Panc1 (cell line): Measurements from ENCODE around the gene NEK7. TPM values are rescaled to one million over a fixed set of nuclear protein-coding genes. Genes with fewer than 3 reads are reported as not detected.

Experiments used
- ATAC-seq: fragments of 200-7000 bp; cut with Tn5 transposase; 2 replicates; pipeline ENCODE4 v1.9.1; 2020; ENCODE audit warnings: mild to moderate bottlenecking, moderate library complexity
- BruUV-seq: library from RNA; stranded (reverse); fragments of 400-500 nt; replicated peaks from 2 replicates; lab custom pipeline; 2021; lab: Mats Ljungman, UMichigan
- CTCF ChIA-PET: fragments of 300-600 bp; sonication (Branson Sonifier 250); formaldehyde crosslinking; loops from one replicate; lab custom pipeline; 2022; ENCODE audit warnings: antibody characterized with exemption; lab: Charles Lee
- POLR2A ChIA-PET: fragments of 300-600 bp; sonication (Branson Sonifier 250); formaldehyde crosslinking; loops from one replicate; lab custom pipeline; 2022; ENCODE audit warnings: antibody characterized with exemption; lab: Charles Lee
- DNase-seq: peaks from one replicate; pipeline ENCODE4 v3.0.0-alpha.2; 2010; ENCODE audit warnings: low read depth, low spot score
- H3K27ac ChIP-seq: 2 replicates; pipeline ENCODE4 v1.5.1; 2011; ENCODE audit warnings: mild to moderate bottlenecking, low read length, inconsistent platforms
- H3K27me3 ChIP-seq: fragments of 200-500 bp; sonication (Bioruptor generic); 2 replicates; pipeline ENCODE4 v1.6.0; 2014; ENCODE audit warnings: low read length, inconsistent platforms; ENCODE audit not compliant: control insufficient read depth, insufficient read depth
- H3K36me3 ChIP-seq: fragments of 200-500 bp; sonication (Bioruptor generic); 2 replicates; pipeline ENCODE4 v1.5.1; 2014; ENCODE audit warnings: inconsistent platforms, mild to moderate bottlenecking, low read length, moderate library complexity; ENCODE audit not compliant: control insufficient read depth, insufficient read depth
- H3K4me1 ChIP-seq: 2 replicates; pipeline ENCODE4 v1.5.1; 2011; ENCODE audit warnings: inconsistent platforms, mild to moderate bottlenecking, low read length, moderate library complexity; ENCODE audit not compliant: control insufficient read depth, insufficient read depth
- H3K4me3 ChIP-seq, 2 experiments: 2 replicates each; pipeline ENCODE4 v1.5.1; 2011 to 2012; ENCODE audit warnings: low read depth in 2 of 2, low read length in 2 of 2, mild to moderate bottlenecking in 2 of 2, inconsistent platforms in 1 of 2, moderate library complexity in 1 of 2
- H3K9me3 ChIP-seq: fragments of 200-500 bp; sonication (Bioruptor generic); 2 replicates; pipeline ENCODE4 v1.5.1; 2014; ENCODE audit warnings: low read depth, mild to moderate bottlenecking, inconsistent platforms, low read length, moderate library complexity; ENCODE audit not compliant: control insufficient read depth, insufficient read depth
- CTCF ChIP-seq: fragments of 450-650 bp; IDR thresholded peaks from 2 replicates; pipeline ENCODE4 v1.5.1; 2017; ENCODE audit warnings: mild to moderate bottlenecking
- POLR2AphosphoS5 ChIP-seq: IDR thresholded peaks from 2 replicates; pipeline ENCODE4 v1.6.1; 2012; ENCODE audit warnings: mild to moderate bottlenecking, low read depth, low read length, moderate library complexity
- REST ChIP-seq, 2 experiments: IDR thresholded peaks; 2 replicates each; pipeline ENCODE4 v1.6.1; 2011 to 2012; ENCODE audit warnings: low read depth in 2 of 2, control low read depth in 1 of 2, low read length in 1 of 2, mild to moderate bottlenecking in 1 of 2, moderate library complexity in 1 of 2; ENCODE audit not compliant: insufficient read depth in 1 of 2
- SIN3A ChIP-seq: IDR thresholded peaks from 2 replicates; pipeline ENCODE4 v1.6.1; 2012; ENCODE audit warnings: low read depth, mild to moderate bottlenecking, low read length, moderate library complexity, borderline replicate concordance; ENCODE audit not compliant: insufficient read depth
- TCF7L2 ChIP-seq: IDR thresholded peaks from 2 replicates; pipeline ENCODE4 v1.6.1; 2011; ENCODE audit warnings: mild to moderate bottlenecking, low read depth, low read length, inconsistent platforms
- in situ Hi-C: cut with HindIII; loops from 2 replicates; pipeline ENCODE4 v1.10.0; 2016; ENCODE audit warnings: low sequenced_read_pairs, low pct_unique_long_range_greater_than_20kb
- intact Hi-C: fragments of 100-400 bp; cut with micrococcal nuclease; formaldehyde crosslinking; loops from one replicate; pipeline ENCODE4 v1.10.0; 2022; ENCODE audit not compliant: unreplicated experiment
- total RNA-seq: library from RNA; stranded (reverse); gene quantifications from one replicate; pipeline ENCODE4 v1.2.1, GENCODE V29; 2021; ENCODE audit not compliant: unreplicated experiment

The NEK7 gene
- total RNA-seq, 1 experiment from 2014 or later = 53.0 TPM

GRCh38 chr1:198228925-198229324, 72.1 kb downstream of the NEK7 start:
- Histone ChIP-seq H3K36me3 (no peaks in the 10 kb centered on the region; the same call in 1 of the 2 replicates), H3K4me1 (peaks cover 2% of the 10 kb centered on the region; the same call in 1 of the 2 replicates), H3K9me3 (no peaks in the 10 kb centered on the region), H3K27ac (no peak overlapping the region), H3K4me3 (no peak overlapping the region), H3K27me3 (no peaks in the 10 kb centered on the region)
- no TSS peak for BruUV-seq
- in situ Hi-C loops = no loop called here
- DNase-seq = no peak
- ATAC-seq = no peak
- intact Hi-C loops = no loop called here
- POLR2A ChIA-PET = no interaction called here
- CTCF ChIA-PET = no interaction called here
- TF ChIP-seq SIN3A (no peak), POLR2AphosphoS5 (no peak), TCF7L2 (no peak), REST (IDR thresholded peaks at IDR 0.05; ENCODE audit: insufficient read depth in 1 of 2, low read depth in 2 of 2, low read length in 1 of 2) (no peak), CTCF (no peak)

DNA sequence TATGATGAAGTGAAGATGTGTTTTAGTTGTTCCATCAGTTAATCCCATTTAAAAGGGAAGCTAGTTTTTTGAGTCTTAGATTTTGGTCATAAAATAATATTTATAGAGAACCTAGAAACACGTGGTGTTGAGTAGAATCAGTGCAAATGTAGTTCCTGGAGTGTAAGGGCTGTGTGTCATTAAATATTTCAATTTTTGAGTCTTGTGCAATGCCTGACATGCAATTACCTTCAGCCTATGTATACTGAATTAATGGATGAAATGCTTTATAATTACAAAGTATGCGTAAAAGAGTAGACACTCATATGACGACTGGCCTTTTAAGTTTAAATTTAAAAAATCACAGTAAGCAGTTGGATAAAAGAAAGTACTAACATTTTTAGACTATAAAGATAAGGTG, 75.0 kb downstream of the NEK7 start:
- no peak for ATAC-seq
- no peaks in the 10 kb centered on the region; the same call in 1 of the 2 replicates for H3K36me3 ChIP-seq
- H3K4me3 ChIP-seq = no peak overlapping the region
- no peak for DNase-seq
- TF ChIP-seq POLR2AphosphoS5 (no peak), SIN3A (no peak), TCF7L2 (no peak), REST (IDR thresholded peaks at IDR 0.05; ENCODE audit: insufficient read depth in 1 of 2, low read depth in 2 of 2, low read length in 1 of 2) (no peak), CTCF (no peak)
- H3K27me3 ChIP-seq = no peaks in the 10 kb centered on the region
- peaks cover 9% of the 10 kb centered on the region for H3K4me1 ChIP-seq
- ChIA-PET POLR2A (no interaction called here), CTCF (no interaction called here)
- intact Hi-C loops = no loop called here
- no peak overlapping the region for H3K27ac ChIP-seq
- H3K9me3 ChIP-seq = no peaks in the 10 kb centered on the region
- in situ Hi-C loops = no loop called here
- BruUV-seq = no TSS peak
